ENCODE data around the gene EFL1.
"Not testable (repeated sequence)": the region's sequence is repeated elsewhere in the genome, so short reads cannot be mapped to it uniquely, and the experiment has no call there.

DNA sequence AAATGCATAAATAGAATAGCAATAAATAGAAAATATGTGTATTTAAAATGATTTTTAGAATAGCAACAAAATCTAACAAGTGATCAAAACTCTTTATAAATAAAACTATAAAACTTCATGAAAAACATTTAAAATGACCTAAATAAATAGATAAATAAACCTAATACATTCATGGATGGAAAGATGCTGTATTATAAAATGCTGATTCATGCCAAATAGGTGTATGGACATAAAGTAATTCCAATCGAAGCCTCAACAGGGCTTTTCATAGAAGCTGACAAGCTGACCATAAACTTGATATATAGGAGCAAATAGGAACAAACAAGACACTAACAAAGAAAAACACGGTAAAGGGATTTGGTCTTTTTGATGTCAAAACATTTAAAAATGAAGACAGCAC lies 46.4 kb downstream of the EFL1 start:
- TF ChIP-seq, protein P1, sequence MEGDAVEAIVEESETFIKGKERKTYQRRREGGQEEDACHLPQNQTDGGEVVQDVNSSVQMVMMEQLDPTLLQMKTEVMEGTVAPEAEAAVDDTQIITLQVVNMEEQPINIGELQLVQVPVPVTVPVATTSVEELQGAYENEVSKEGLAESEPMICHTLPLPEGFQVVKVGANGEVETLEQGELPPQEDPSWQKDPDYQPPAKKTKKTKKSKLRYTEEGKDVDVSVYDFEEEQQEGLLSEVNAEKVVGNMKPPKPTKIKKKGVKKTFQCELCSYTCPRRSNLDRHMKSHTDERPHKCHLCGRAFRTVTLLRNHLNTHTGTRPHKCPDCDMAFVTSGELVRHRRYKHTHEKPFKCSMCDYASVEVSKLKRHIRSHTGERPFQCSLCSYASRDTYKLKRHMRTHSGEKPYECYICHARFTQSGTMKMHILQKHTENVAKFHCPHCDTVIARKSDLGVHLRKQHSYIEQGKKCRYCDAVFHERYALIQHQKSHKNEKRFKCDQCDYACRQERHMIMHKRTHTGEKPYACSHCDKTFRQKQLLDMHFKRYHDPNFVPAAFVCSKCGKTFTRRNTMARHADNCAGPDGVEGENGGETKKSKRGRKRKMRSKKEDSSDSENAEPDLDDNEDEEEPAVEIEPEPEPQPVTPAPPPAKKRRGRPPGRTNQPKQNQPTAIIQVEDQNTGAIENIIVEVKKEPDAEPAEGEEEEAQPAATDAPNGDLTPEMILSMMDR (optimal IDR thresholded peaks at IDR 0.05 in 1 of 3, IDR thresholded peaks at IDR 0.05 in 1 of 3, conservative IDR thresholded peaks at IDR 0.05 in 1 of 3; ENCODE audit: extremely low read depth in 1 of 3, insufficient read depth in 2 of 3, low read length in 3 of 3) = not testable (repeated sequence)
- TF ChIP-seq EZH2 (IDR thresholded peaks at IDR 0.05; ENCODE audit: low read length) = not testable (repeated sequence)
